Activated CD4-positive, CD25-positive, alpha-beta regulatory T cell (primary cell): ENCODE data around the gene TBX21.
A peak's percentile ranks its signal among the peaks of the same experiment; 100 is the strongest.

Source experiments
- DNase-seq, 4 experiments: peaks; one replicate each; lab custom pipeline; 2025; lab: John Stamatoyannopoulos, UW

The TBX21 gene

DNA sequence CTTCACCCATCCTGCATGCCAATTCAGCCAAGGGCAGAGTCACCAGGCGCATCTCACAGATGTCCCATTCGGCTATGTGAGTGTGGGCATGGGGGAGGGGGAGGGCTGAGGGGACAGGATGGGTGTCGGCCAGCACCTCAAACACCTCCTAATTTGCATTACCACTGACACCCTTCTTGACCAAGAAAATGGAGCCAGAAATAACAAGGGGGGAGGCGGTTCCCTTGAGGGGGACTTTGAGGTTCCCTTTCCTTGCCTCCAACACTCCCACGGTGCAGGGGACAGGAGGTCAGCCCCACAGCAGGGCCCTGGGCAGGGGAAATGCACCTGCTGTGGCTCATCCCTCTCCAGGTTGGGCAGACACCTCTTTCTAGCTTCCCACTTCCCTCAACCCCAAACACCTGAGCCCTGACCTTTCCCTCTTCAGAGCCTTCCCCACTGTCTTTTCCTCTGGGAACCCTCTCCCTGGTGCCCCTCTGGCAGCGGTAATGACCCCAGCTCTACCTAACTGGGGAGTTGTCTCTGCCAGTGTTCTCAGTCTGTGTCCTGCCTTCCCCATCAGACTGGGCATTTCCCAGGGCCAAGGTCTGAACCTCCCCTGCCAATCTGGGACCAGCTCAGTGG lies 18.2 kb upstream of the TBX21 start:
- no peak for DNase-seq

DNA sequence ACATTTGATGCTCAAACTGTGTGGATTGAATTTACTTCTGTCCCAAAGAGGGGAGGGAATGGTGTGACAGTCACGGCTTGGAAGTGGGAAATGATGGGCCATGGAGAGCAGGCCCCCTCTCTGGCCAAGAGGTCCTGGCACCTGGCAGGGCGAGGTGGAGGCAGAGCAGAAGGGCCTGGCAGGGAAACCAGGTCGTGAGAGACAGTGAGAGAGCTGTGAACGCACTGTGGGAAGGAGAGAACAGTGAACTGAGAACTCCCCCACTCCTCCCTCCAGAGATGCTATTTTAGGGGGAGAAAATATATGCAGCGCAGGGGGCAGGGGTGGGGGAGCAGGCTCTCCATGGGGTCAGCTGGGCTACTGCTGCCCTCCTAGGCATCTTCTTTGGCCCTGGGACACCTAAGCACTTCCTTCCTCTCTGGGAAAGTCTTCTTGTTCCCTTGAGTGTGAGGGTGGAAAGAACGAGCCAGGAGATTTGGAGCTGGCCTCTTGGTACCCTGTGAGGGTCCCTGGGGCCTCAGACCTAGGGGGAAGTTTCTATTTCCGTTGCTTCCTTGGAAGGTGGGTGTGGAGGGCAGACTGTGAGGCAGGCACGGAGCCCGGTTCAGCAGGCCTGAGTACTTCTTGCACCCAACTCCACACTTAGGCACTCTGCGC lies 17.2 kb upstream of the TBX21 start:
- DNase-seq: no peak

DNA sequence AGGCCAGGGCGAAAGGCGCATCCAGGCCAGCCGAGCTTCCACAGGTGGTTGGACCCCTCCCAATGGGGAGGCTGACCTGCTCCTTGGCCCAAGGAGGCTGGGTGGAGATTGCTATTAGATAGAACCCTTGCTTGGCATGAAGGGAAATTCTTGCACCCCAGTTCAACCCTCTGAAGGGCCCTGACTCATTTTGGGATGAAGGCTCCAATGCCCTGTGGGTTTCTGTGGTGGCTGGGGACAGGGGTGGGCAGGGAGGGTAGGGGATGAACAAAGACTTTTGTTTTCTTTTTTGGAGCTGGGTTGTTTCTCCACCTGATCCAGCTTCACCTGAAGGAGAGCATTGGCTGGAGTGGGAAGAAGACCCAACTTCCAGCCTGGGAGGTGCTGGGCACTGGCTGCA lies 16.7 kb upstream of the TBX21 start:
- DNase-seq: no peak

DNA sequence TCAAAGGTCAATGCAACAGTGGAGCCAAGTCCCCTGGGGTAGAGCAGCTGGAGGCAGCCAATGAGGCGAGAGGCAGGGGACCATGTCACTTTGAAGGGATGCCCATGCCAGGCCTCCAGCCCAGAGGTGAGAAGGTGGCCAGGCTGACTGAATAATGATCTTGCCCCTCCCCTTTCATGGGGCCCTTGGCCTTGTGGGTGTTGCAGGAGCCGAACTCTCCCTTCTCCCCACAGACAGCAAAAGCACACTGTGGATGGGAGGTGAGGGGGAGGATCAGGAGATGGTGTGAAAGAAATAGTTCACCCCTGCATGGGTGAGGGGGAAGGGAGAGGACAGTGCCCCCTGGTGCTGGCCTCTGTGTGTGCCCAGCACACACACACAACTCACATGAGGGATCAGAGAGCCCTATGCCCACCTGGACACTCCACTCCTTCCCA lies 15.8 kb upstream of the TBX21 start:
- no peak for DNase-seq

DNA sequence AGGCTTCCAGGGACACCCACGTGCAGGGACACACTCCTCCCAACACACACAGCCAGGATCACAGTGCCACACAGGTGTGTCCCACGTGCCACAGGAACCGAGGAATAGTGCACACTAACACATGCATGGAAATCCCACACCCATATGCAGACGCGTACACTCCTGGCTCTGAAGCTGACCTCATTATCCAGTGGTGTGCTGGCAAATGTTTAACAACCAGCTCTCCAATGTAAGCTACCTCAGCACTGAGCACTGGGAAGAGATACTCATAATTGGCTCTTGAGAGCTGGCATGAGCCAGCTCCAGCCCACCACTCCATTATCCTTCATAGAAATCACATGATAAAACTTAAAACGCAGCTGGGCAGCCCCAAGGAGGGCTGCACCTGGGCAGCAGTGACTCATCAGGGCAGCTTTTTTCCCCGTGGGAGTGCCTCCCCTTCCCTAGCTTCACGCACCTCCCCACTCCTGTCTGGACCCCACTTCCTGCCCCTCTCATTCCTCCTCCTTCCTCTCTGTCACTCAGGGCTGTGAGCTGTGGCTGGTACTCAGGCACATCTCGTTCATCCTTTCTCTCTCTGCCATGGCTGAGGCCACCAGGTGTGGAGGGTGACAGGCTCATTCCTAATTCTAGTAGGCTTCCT lies 14.9 kb upstream of the TBX21 start:
- no peak for DNase-seq

DNA sequence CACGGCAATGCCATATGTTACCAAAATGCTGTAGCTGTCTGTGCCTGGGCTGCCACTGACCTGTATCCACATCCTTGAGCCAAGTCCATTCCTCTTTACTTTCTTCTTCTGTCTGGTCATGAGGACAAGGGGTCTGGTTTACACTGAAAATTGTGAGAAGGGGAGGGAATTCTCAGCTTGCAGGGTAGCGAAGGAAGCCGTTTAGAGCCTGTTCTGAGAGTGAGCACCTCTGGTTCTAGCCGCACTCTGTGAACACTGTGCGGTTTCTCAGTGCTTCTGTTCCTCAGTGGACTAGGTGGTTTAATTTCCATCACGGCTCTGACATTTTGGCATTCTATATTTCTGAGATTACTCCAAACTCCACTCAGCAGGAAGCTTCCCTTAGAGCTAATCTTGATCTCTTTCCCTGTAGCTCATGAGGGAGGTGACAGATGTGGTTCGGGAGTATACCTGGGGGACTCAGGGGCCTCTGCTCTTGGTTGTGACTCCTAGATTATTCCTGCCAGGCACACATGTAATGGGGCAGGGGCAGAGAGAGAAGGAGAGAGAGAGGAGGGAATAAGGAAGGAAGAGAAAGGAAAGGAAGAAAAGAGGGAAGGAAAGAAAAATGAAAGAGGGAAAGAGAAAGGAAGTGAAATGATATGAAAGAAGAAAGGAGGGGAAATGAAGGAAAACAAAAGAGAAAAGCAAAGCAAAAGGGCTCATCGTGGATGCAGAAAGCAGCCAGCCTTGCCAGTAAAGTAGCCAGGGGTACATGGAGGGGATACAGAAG lies 14.2 kb upstream of the TBX21 start:
- no peak for DNase-seq

DNA sequence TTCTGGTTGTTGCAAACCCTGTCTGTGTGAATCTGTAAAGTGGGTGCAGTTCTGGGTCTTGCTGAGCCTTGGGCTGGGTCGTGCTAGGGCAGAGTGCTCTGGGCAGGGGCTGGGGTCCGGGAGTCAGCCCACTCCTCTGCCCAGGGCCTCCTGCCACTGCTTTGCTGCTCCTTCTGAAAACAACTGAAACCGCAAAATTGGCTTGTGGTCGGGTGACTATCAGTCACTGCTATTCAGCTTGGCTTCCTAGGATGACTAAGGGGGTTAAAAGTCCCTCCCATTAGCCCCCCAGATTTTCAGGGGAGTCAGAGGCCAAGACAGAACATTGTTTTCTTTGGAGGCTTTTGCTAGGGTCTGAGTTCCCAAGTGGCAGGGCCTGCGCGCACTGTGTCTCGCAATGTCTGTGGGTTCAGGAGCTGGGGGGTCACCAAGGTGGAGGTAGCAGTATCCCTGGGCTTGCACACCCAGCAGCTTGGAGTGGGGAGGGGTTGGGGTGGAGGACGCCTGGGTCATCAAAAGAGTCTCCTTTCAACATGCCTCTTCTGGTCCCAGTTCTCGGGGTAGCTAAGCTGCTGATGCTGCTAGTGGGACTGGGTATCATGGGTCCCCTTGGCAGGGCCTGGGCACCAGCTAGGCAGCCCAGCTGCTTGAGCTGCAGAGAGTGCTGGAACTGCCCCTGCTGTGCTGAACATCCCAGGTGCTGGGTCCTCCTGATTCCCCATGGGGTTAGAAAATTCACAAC lies 13.5 kb upstream of the TBX21 start:
- DNase-seq: peak in 2 of 4 experiments; percentile 44

DNA sequence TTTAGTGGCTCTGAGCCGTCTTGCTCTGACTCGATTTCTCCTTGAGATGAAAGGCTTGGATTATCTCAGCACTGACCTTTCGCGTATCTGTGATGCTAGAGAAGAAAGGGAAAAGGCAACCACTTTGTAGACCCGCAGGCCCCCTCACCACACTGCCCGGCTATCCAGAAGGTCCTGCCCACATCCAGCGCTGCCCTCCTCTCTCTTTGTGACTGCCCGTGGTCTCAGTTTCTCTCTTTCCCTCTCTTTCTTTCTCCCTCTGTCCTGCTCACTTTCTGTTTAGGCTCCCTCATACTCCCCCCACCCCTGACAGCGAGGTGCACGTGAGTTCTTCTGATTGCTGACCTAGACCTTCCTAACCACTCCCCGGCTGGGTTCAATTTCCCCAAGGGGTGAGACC lies 12.8 kb upstream of the TBX21 start:
- DNase-seq: no peak

DNA sequence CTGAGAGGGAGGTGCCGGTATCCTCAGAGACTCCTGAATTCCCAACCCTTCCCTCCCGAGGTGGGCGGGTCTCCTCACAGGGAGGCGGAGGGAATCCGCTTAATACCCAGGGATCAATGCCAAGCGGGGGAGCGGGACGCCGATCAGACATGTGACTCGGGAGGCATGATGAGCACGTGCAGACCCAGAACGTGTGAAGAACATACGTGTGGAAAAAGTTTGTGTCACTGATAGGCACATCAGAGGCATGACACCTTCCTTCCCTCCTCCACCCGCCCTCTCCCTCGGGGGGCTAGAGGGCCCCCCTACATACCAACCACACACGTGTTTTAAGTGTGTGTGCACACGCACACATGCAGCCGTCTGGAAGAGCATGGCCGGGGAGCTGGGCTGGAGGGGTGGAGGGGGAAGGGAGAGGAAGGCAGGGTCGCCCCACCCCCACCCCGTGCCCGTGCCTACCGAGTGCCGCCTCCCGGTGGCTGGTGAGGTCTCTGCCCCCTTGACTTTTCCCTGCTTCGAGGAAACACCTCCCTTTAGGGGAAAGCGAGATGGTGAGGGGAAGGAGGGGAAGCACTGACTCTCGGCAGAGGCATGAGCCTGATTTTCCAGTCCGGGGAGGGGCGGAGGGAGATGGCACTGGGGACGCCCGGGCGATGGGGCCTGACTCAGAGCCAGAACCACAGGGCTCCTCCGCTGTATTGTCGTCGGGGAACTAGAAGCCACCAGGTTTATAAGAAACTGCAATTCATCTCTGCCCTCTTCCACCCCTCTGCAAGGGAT lies 12.1 kb upstream of the TBX21 start:
- DNase-seq: peak; percentile 28 to 90 (median 60)

DNA sequence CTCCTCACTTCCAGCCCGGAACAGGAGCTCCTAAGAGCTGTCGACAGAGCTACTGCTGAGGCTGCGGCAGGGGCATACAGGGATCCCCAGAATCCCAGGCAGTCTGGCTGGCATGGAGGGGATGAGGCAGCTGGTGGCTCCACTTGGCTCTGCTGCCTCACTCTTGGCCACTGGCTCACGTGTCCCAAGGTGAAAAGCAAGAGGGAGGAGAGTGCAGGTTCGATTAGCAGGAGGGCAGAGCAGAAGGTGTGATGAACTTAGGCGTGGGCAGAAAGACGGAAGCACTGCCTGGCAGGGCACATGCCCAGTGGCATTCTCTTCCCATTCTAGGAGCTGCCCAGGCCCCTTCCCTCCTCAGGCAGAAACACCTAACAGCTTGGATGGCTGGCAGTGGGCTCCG lies 11.3 kb upstream of the TBX21 start:
- DNase-seq: no peak

DNA sequence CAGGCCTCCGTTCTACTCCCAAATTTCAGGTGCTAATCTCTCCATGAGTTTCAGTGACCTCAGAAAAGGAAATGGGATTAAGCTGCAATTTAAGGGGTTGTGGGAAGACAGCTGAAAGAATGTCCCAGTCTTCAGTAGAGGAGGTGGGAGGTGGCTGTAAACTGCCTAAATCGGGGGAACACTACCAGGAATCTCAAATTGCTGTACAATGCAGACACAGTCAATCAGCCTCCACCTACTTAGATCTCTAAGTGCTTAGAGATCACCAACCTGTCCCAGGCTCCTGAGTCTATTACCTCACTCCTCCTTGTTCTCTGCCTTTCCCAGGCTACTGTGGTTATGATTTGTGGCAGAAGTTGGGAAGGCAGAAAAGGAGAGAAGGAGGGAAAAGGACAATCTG lies 8.3 kb upstream of the TBX21 start:
- DNase-seq: no peak

DNA sequence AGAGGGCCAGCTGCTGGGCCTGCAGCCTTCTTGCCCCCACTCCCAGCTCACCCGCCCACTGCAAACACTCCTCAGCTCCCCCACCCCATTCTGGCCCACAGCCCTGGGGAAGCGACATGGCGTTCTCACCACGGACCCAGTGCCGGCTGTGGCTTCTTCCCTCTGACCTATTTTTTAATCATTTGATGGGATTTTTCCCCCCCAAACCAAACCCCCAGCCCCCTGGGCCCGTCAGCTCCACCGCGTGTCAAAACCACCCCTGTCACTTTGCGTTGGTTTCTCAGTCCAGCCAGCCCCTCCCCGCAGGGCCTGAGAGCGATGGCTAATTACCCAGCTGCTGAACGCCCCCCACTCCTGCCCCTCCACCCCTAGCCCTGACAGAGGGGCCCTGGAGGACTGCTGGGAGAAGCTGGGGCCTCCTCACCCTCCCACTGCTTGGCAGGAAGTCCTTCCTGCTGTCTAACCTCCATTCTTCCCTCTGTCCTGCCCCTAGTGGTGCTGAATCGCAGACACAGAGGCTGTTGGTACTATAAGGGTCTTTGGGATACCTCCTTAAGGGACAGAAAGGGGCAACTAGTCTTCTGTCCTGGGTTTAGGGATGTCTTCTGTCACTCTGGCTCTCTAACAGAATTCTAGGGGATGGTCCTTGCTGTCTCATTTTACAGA lies 7.5 kb upstream of the TBX21 start:
- no peak for DNase-seq

DNA sequence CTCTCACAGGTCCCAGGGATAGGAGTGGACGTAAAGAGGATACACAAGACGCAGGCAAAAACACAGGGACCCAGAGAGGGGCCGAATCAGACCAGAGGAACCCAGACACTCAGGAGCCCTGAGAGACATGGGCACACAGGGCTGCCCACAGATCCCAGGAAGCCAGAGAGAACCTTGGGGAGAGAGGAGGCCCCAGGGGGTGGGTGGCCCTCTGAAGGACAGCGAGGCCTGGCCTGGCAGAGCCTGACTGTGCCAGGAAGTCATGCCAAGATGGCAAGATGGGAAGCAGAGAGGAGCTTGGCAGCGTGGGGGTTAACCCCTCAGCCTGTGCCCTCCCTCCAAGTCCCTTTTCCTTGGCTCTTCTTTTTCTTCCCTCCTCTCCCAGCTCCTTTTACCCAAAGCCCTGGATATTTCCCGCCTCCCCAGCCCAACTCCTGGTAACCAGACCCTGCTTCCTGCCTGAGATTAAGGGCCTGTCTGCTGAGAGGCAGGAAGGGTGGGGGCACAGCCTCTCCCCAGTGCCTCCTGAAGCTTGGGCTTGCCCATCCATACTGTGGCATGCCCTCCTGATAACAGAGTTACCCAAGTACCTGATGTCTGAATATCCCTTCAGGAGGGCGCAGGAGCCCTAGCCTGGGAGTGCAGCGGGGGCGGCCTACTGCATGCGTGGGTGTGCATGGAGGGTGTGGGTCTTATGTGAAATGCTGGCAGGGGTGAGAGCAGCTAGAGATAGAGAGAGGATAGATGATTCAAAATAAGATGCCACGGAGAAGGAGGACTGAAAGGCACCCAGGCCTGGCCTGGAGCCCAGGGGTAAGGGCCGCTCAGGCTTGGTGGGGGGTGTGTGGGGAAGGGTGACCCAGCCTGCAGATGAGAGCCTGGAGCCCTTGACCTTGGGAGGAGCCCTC lies 6.0 kb upstream of the TBX21 start:
- no peak for DNase-seq

DNA sequence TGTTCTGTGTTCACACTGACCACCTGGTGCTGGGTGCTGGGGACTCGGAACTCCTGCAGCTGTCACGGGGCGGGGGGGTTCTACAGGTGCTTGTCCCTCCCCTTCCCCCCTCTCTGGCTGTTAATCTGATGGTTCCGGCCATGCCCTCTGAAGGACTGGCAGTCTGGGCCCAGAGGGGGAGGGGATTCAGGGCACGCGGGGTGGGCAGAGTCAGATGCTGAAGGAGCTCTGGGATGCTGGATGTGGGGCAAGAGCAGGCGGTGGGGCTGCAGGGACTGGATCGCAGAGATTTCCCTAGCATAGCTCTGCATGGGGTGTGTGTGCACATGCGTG lies 5.4 kb upstream of the TBX21 start:
- DNase-seq: no peak

DNA sequence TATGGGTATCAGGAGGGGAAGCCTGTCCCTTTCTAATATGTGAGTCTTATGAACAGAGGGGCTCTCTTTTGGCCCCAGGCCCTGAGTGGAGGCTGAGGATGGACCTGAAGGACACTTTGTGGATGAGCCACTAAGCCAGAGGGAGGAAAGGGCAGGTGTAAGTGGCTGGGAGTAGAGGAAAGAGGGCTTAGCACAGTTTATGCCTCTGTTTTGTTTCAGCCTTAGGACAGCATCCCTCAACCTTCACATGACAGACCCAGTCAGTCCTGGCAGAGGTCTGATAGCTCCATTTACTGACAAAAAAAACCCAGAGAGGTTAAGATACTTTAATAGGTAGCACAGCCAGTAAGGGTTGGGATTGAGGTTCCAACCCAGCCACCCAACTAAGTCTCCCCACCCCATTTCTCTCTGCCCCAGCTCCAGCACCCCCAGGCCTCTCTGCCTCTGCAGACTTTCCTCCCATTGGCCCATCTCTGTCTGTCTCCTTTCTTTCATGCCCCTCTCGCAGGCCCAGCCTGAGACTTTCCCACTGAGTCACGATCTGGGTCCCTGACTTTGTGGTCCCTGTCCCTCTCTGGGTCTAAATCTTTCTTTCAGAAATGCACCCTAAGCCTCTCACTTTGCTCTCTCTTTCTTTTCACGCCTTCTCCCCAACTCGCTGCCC lies 4.7 kb upstream of the TBX21 start:
- no peak for DNase-seq

DNA sequence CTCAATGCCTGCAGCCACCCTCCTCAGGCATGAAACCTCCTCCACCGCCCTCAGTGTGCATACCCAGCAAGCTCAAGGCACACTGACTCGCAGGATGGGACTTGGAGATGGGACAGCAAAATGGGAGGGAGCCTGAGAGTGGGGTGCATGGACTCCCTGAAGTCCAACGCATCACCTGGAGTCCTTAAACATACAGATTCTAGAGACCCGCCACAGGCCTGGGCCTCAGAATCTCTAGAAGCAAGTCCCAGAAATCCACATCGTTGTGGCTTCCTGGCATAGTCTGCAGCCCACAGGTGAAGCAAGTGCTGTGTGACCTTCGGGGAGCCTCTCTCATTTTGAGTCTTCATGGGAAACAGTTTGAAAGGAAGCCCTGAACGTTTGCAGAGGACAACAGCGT lies 3.6 kb upstream of the TBX21 start:
- DNase-seq: no peak

DNA sequence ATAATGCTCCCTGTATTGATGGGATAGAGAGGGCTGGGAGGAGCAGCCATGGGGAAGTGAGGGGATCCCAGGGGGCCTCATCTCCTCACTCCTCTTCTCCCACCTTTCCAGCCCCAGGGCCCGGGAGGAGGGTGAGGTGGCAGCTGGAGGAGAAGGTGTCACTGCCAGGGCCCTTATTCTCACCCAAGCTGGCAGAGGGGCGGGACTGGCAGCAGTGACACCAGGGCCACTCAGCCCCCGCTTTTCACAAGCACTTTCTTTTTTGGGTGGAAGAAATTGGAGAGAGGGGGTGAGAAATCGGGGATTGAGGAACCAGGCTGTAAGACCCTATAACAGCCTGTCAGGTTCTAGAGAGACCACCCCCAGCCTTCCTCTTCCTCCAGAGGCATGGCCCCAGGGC lies 2.4 kb upstream of the TBX21 start:
- no peak for DNase-seq

DNA sequence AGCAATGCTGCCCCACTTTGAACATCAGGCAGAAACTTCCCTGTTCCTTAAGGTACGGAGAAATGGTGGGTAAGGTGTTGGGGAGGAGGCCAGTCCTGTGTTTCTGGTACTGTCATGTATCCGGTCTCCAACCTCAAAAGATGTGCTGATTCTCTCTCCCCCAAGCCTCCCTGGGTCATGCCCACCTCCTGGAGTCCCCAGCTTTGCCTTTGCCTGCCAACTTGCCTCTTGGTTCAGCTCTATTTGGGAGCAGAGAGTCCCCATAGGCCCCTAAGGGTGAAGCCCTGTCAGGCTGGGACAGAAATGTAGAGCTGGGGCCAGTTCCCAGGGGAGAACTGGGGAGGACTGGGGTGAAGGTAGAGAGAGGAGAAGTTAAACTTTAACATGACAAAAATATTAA lies 1.6 kb upstream of the TBX21 start:
- no peak for DNase-seq

DNA sequence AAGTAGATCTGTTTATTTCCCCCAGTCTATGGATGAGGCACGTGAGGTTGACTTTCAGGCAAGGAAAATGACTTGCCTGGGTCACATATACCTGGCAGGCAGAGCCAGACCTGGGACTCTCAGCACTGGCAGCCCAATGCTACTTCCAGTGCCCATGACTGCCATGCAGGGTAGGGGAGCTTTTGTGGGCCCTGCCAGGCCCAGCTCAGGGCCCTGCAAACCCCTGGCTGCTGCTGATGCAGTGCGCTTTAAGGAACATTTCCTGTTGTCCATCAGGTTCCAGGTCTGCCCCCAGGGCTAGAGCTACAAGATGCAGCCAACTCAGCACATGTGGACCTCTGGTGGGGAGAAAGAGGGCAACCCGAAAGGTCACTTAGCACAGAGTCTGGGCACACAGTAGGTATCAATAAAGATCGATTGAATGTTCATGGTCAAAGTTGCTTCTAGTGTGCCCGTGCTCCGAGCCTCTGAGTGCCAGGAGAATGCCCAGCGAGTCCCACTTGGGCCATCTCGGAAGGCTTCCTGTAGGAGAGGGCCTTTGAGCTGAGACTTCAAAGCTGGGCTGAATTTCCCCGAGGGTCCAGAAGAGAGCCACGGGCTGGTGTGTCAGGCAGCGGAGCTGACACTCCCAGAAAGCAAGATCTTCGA lies 513 bp upstream of the TBX21 start:
- no peak for DNase-seq
